Liver (tissue), 9 donors: Measurements from ENCODE around the gene ITPK1. TPM values are rescaled to one million over a fixed set of nuclear protein-coding genes. Genes with fewer than 3 reads are reported as not detected.

Source experiments
- DNase-seq: peaks from one replicate; pipeline ENCODE4 v3.0.0-alpha.2; 2017; ENCODE audit warnings: low spot score
- H3K27ac ChIP-seq, 2 donors: one replicate each; pipeline ENCODE4 v1.7.0; 2013; ENCODE audit warnings: inconsistent platforms in 2 of 2, low read length in 2 of 2, control low read depth in 1 of 2, low read depth in 1 of 2, mild to moderate bottlenecking in 1 of 2
- H3K27me3 ChIP-seq, 4 donors: one replicate each; pipeline versions ENCODE4 v1.6.1 to v1.7.0; 2013; ENCODE audit warnings: low read length in 3 of 4, inconsistent platforms in 1 of 4, mild to moderate bottlenecking in 1 of 4, moderate library complexity in 1 of 4; ENCODE audit not compliant: control insufficient read depth in 4 of 4, insufficient read depth in 4 of 4
- H3K36me3 ChIP-seq, 4 donors: one replicate each; pipeline versions ENCODE4 v1.6.1 to v1.7.0; 2013; ENCODE audit warnings: low read length in 3 of 4, mild to moderate bottlenecking in 3 of 4, low read depth in 1 of 4, moderate library complexity in 1 of 4; ENCODE audit not compliant: control insufficient read depth in 4 of 4, insufficient read depth in 3 of 4
- H3K4me1 ChIP-seq, 4 donors: one replicate each; pipeline versions ENCODE4 v1.6.1 to v1.7.0; 2013; ENCODE audit warnings: low read length in 3 of 4, mild to moderate bottlenecking in 3 of 4, moderate library complexity in 1 of 4; ENCODE audit not compliant: control insufficient read depth in 4 of 4, insufficient read depth in 4 of 4
- H3K4me3 ChIP-seq, 3 donors: one replicate each; pipeline versions ENCODE4 v1.6.1 to v1.7.0; 2013; ENCODE audit warnings: low read length in 3 of 3, control low read depth in 1 of 3, low read depth in 1 of 3, mild to moderate bottlenecking in 1 of 3
- H3K9ac ChIP-seq, 2 donors: one replicate each; pipeline ENCODE4 v1.7.0; 2013; ENCODE audit warnings: low read length in 2 of 2, mild to moderate bottlenecking in 2 of 2, moderate library complexity in 2 of 2, control low read depth in 1 of 2, low read depth in 1 of 2
- H3K9me3 ChIP-seq, 4 donors: one replicate each; pipeline versions ENCODE4 v1.6.1 to v1.7.0; 2013; ENCODE audit warnings: low read length in 3 of 4; ENCODE audit not compliant: control insufficient read depth in 4 of 4
- ATF3 ChIP-seq: IDR thresholded peaks from 2 replicates; pipeline ENCODE4 v1.6.1; 2016; ENCODE audit warnings: antibody characterized with exemption
- CTCF ChIP-seq: fragments of 150-350 bp; IDR thresholded peaks from 2 replicates; pipeline ENCODE4 v1.5.1; 2017; ENCODE audit warnings: improper control_type of control experiment, low read depth, low read length; ENCODE audit not compliant: missing input control
- GABPA ChIP-seq, 2 donors: IDR thresholded peaks in 1 of 2; conservative IDR thresholded peaks in 1 of 2; 2 replicates each; pipeline ENCODE4 v1.6.1; 2016; ENCODE audit warnings: antibody characterized with exemption in 2 of 2, mild to moderate bottlenecking in 1 of 2, moderate library complexity in 1 of 2
- JUND ChIP-seq, 2 donors: IDR thresholded peaks; 2 replicates each; pipeline ENCODE4 v1.6.1; 2016; ENCODE audit warnings: antibody characterized with exemption in 2 of 2
- NR2F2 ChIP-seq: IDR thresholded peaks from 2 replicates; pipeline ENCODE4 v1.6.1; 2016; ENCODE audit warnings: antibody characterized with exemption
- RAD21 ChIP-seq, 2 donors: IDR thresholded peaks; 2 replicates each; pipeline ENCODE4 v1.6.1; 2016; ENCODE audit warnings: antibody characterized with exemption in 2 of 2, mild to moderate bottlenecking in 2 of 2
- REST ChIP-seq: IDR thresholded peaks from 2 replicates; pipeline ENCODE4 v1.6.1; 2016; ENCODE audit warnings: antibody characterized with exemption, mild to moderate bottlenecking
- RXRA ChIP-seq, 2 donors: IDR thresholded peaks; 2 replicates each; pipeline ENCODE4 v1.6.1; 2017 to 2018; ENCODE audit warnings: antibody characterized with exemption in 2 of 2, mild to moderate bottlenecking in 1 of 2
- TAF1 ChIP-seq: conservative IDR thresholded peaks from 2 replicates; pipeline ENCODE4 v1.6.1; 2016; ENCODE audit warnings: antibody characterized with exemption, mild to moderate bottlenecking
- YY1 ChIP-seq: IDR thresholded peaks from 2 replicates; pipeline ENCODE4 v1.6.1; 2016; ENCODE audit warnings: antibody characterized with exemption, mild to moderate bottlenecking
- ZBTB33 ChIP-seq: IDR thresholded peaks from 2 replicates; pipeline ENCODE4 v1.6.1; 2016; ENCODE audit warnings: antibody characterized with exemption
- WGBS: extraction: QIAGEN DNeasy Blood & Tissue Kit; methylation state at CpG from one replicate; pipeline ENCODE4 v1.1.7; 2013; 5-methylcytosine and 5-hydroxymethylcytosine counted together
- polyA plus RNA-seq, 2 donors: library from polyadenylated mRNA; stranded (reverse) in 1 of 2; unstranded in 1 of 2; fragments of 200-250 nt in 1 of 2; fragments of >200 nt in 1 of 2; fragmentation: Nextera tagmentation in 1 of 2; extraction: Ambion mirVana in 1 of 2; gene quantifications; one replicate each; pipeline versions ENCODE4 v1.2.1 to v1.2.3, GENCODE V29; 2013 to 2015
- total RNA-seq, 2 donors: library from RNA; depleted of rRNA; stranded (reverse); fragments of >200 nt; gene quantifications; one replicate each; pipeline ENCODE4 v1.2.3, GENCODE V29; 2014
- donor health status: healthy.
- donor health status: healthy.
- donor health status: healthy.
- donor health status: healthy.
- donor health status: healthy.

The ITPK1 gene
- total and polyA plus RNA-seq, 4 donors: 9.0 to 41.2 (median 20.4) TPM

- TF ChIP-seq REST (no peak), RAD21 (IDR thresholded peaks at IDR 0.05) (no peak), CTCF (no peak), NR2F2 (no peak), JUND (IDR thresholded peaks at IDR 0.05) (no peak)
Measured at GRCh38 chr14:93081876-93082570, 33.7 kb downstream of the ITPK1 start (continued).

GRCh38 chr14:93079865-93080403 lies 35.8 kb downstream of the ITPK1 start:
- TF ChIP-seq ZBTB33 (no peak), JUND (IDR thresholded peaks at IDR 0.05) (no peak), GABPA (IDR thresholded peaks at IDR 0.05 in 1 of 2, conservative IDR thresholded peaks at IDR 0.05 in 1 of 2) (no peak), REST (no peak), RXRA (IDR thresholded peaks at IDR 0.05) (no peak), NR2F2 (no peak), ATF3 (no peak), CTCF (no peak), RAD21 (IDR thresholded peaks at IDR 0.05) (no peak), YY1 (no peak), TAF1 (no peak)
- H3K27me3 ChIP-seq: no peaks in the 10 kb centered on the region
- WGBS: 85% methylated on average over 5 of the region's 5 CpGs
- no peak for DNase-seq
- no peaks in the 10 kb centered on the region for H3K9me3 ChIP-seq
- no peak overlapping the region for H3K27ac ChIP-seq
- H3K36me3 ChIP-seq: no peaks in the 10 kb centered on the region
- H3K4me3 ChIP-seq: no peak overlapping the region
- H3K9ac ChIP-seq: no peak overlapping the region
- peaks cover 9 to 24% (median 15%) of the 10 kb centered on the region in 4 donors for H3K4me1 ChIP-seq
